ENCODE results near the gene KRT1.

KRT1 gene

DNA sequence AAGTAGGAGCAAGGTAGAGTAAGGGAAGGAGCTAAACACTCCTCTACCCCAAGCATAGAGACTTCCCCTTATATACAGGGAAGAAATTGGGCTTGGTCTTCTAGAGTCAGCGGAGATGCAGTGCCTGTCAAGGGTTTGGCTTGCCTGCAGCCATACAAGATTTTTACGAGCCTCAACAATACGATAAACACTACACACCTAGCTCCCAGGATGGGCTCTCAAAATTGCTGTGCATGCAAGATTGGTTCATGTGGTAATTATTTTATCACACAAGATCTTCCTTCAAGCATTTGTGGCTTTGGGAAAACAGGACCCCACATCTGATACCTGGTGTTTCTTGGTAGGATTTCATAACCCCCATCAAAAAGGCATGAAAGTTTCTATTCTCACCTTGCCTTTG is at the start of gene KRT1:
Gene KRT1 (minus strand): TSS at position 45 of the 400 bp plus-strand sequence. CDS start 59 bp downstream, outside the sequence.
- CTCF ChIA-PET = interaction anchor here (1.1 kb wide), 1 partner anchor 300 kb away, joined by 3 read pairs; no protein-coding TSS in a partner anchor
- H3K36me3 ChIP-seq (ENCODE audit: control insufficient read depth in 2 of 2, insufficient read depth in 1 of 2, low read length in 2 of 2) = no peaks in the 10 kb centered on the region
- no peaks in the 10 kb centered on the region for H3K9me3 ChIP-seq (ENCODE audit: control insufficient read depth, insufficient read depth, low read depth, low read length)
- H3K4me1 ChIP-seq (ENCODE audit: control insufficient read depth, insufficient read depth, low read length) = no peaks in the 10 kb centered on the region
- TF ChIP-seq REPIN1 (tag by site-specific recombination; IDR thresholded peaks at IDR 0.05; ENCODE audit: low read depth) (no peak), ZNF530 (tag by site-specific recombination; IDR thresholded peaks at IDR 0.05; ENCODE audit: low read depth) (no peak), ZNF692 (tag by site-specific recombination; IDR thresholded peaks at IDR 0.05) (no peak), ZNF596 (tag by site-specific recombination; IDR thresholded peaks at IDR 0.05) (no peak), ZNF830 (tag by site-specific recombination; IDR thresholded peaks at IDR 0.05; ENCODE audit: low read depth) (no peak), ZNF48 (tag by site-specific recombination; IDR thresholded peaks at IDR 0.05) (no peak), ZNF169 (tag by site-specific recombination; IDR thresholded peaks at IDR 0.05) (no peak), AEBP2 (tag by site-specific recombination; IDR thresholded peaks at IDR 0.05; ENCODE audit: borderline replicate concordance) (no peak), ZNF175 (tag by site-specific recombination; IDR thresholded peaks at IDR 0.05) (no peak), ZNF140 (tag by site-specific recombination; IDR thresholded peaks at IDR 0.05) (no peak), RBAK (tag by site-specific recombination; IDR thresholded peaks at IDR 0.05) (no peak), ZNF707 (tag by site-specific recombination; IDR thresholded peaks at IDR 0.05) (no peak), ZNF510 (tag by site-specific recombination; IDR thresholded peaks at IDR 0.05; ENCODE audit: insufficient replicate concordance) (no peak), ZNF391 (tag by site-specific recombination; IDR thresholded peaks at IDR 0.05; ENCODE audit: borderline replicate concordance, low read depth) (no peak), ZNF155 (tag by site-specific recombination; IDR thresholded peaks at IDR 0.05) (no peak), INSM2 (tag by site-specific recombination; IDR thresholded peaks at IDR 0.05) (no peak)
- TF ChIP-seq, protein P1, sequence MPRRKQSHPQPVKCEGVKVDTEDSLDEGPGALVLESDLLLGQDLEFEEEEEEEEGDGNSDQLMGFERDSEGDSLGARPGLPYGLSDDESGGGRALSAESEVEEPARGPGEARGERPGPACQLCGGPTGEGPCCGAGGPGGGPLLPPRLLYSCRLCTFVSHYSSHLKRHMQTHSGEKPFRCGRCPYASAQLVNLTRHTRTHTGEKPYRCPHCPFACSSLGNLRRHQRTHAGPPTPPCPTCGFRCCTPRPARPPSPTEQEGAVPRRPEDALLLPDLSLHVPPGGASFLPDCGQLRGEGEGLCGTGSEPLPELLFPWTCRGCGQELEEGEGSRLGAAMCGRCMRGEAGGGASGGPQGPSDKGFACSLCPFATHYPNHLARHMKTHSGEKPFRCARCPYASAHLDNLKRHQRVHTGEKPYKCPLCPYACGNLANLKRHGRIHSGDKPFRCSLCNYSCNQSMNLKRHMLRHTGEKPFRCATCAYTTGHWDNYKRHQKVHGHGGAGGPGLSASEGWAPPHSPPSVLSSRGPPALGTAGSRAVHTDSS (tag by site-specific recombination; IDR thresholded peaks at IDR 0.05) = no peak
- TF ChIP-seq, protein P2, sequence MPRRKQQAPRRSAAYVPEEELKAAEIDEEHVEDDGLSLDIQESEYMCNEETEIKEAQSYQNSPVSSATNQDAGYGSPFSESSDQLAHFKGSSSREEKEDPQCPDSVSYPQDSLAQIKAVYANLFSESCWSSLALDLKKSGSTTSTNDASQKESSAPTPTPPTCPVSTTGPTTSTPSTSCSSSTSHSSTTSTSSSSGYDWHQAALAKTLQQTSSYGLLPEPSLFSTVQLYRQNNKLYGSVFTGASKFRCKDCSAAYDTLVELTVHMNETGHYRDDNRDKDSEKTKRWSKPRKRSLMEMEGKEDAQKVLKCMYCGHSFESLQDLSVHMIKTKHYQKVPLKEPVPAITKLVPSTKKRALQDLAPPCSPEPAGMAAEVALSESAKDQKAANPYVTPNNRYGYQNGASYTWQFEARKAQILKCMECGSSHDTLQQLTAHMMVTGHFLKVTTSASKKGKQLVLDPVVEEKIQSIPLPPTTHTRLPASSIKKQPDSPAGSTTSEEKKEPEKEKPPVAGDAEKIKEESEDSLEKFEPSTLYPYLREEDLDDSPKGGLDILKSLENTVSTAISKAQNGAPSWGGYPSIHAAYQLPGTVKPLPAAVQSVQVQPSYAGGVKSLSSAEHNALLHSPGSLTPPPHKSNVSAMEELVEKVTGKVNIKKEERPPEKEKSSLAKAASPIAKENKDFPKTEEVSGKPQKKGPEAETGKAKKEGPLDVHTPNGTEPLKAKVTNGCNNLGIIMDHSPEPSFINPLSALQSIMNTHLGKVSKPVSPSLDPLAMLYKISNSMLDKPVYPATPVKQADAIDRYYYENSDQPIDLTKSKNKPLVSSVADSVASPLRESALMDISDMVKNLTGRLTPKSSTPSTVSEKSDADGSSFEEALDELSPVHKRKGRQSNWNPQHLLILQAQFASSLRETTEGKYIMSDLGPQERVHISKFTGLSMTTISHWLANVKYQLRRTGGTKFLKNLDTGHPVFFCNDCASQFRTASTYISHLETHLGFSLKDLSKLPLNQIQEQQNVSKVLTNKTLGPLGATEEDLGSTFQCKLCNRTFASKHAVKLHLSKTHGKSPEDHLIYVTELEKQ (tag by site-specific recombination; IDR thresholded peaks at IDR 0.05; ENCODE audit: borderline replicate concordance) = no peak
- TF ChIP-seq, protein P3, sequence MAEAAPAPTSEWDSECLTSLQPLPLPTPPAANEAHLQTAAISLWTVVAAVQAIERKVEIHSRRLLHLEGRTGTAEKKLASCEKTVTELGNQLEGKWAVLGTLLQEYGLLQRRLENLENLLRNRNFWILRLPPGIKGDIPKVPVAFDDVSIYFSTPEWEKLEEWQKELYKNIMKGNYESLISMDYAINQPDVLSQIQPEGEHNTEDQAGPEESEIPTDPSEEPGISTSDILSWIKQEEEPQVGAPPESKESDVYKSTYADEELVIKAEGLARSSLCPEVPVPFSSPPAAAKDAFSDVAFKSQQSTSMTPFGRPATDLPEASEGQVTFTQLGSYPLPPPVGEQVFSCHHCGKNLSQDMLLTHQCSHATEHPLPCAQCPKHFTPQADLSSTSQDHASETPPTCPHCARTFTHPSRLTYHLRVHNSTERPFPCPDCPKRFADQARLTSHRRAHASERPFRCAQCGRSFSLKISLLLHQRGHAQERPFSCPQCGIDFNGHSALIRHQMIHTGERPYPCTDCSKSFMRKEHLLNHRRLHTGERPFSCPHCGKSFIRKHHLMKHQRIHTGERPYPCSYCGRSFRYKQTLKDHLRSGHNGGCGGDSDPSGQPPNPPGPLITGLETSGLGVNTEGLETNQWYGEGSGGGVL (tag by site-specific recombination; IDR thresholded peaks at IDR 0.05) = no peak
- no peak within 1 kb of the TSS for H3K4me3 ChIP-seq (ENCODE audit: low read depth, low read length)
- no peak within 1 kb of the TSS for H3K27ac ChIP-seq (ENCODE audit: extremely low read depth, low read depth, low read length)
- POLR2A ChIA-PET = no interaction called here
